B cell (primary cell): ENCODE data around the gene ULBP1. TPM values are rescaled to one million over a fixed set of nuclear protein-coding genes. Genes with fewer than 3 reads are reported as not detected.

Experiments
- ATAC-seq: fragments of 200-7000 bp; cut with Tn5 transposase; one replicate; pipeline ENCODE4 v1.10.0; 2021; ENCODE audit warnings: low read depth, mild to moderate bottlenecking, moderate number of reproducible peaks, moderate library complexity
- CTCF ChIA-PET: fragments of 350-600 bp; sonication (Branson Sonifier 250); formaldehyde crosslinking; loops from one replicate; lab custom pipeline; 2021; ENCODE audit warnings: antibody characterized with exemption, inconsistent platforms; lab: Charles Lee
- POLR2A ChIA-PET: fragments of 350-600 bp; sonication (Branson Sonifier 250); formaldehyde crosslinking; loops from one replicate; lab custom pipeline; 2021; ENCODE audit warnings: antibody characterized with exemption; lab: Charles Lee
- DNase-seq: peaks from one replicate; pipeline ENCODE4 v3.0.0; 2013
- H2AFZ ChIP-seq: 2 replicates; pipeline ENCODE4 v1.6.1; 2012; ENCODE audit warnings: mild to moderate bottlenecking, low read depth, low read length; ENCODE audit not compliant: insufficient read depth, poor library complexity, severe bottlenecking
- H3K27ac ChIP-seq, 2 donors: 1 replicate in 1 of 2; 2 replicates in 1 of 2; pipeline ENCODE4 v1.5.1; 2012 to 2013; ENCODE audit warnings: low read length in 2 of 2, mild to moderate bottlenecking in 2 of 2, moderate library complexity in 1 of 2
- H3K27me3 ChIP-seq, 4 experiments: fragments of 200-600 bp in 1 of 4; sonication (generic) in 1 of 4; replicated peaks in 1 of 4; 1 replicate in 2 of 4; 2 replicates in 2 of 4; pipeline versions ENCODE4 v1.6.1 to v1.7.0; 2013 to 2016; ENCODE audit warnings: low read length in 3 of 4, mild to moderate bottlenecking in 2 of 4, mixed read lengths in 1 of 4, moderate library complexity in 1 of 4; ENCODE audit not compliant: insufficient read depth in 4 of 4, control insufficient read depth in 3 of 4; ENCODE audit errors: control extremely low read depth in 1 of 4
- H3K36me3 ChIP-seq, 2 experiments: replicated peaks in 1 of 2; 1 replicate in 1 of 2; 2 replicates in 1 of 2; pipeline versions ENCODE4 v1.6.1 to v1.7.1; 2013; ENCODE audit warnings: low read length in 1 of 2; ENCODE audit not compliant: insufficient read depth in 2 of 2, control insufficient read depth in 1 of 2; ENCODE audit errors: control extremely low read depth in 1 of 2, extremely low read depth in 1 of 2
- H3K4me1 ChIP-seq, 2 donors: fragments of 200-600 bp in 1 of 2; sonication (generic) in 1 of 2; 1 replicate in 1 of 2; 2 replicates in 1 of 2; pipeline versions ENCODE4 v1.5.1 to v1.6.1; 2013 to 2017; ENCODE audit warnings: low read length in 2 of 2; ENCODE audit not compliant: control insufficient read depth in 2 of 2, insufficient read depth in 2 of 2
- H3K4me2 ChIP-seq: replicated peaks from 2 replicates; pipeline ENCODE3; 2012; ENCODE audit warnings: mild to moderate bottlenecking, low read depth, low read length; ENCODE audit not compliant: poor library complexity, severe bottlenecking
- H3K4me3 ChIP-seq, 5 experiments: fragments of 200-600 bp in 1 of 5; sonication (generic) in 1 of 5; 1 replicate in 3 of 5; 2 replicates in 2 of 5; pipeline versions ENCODE4 v1.5.1 to v1.7.0; 2011 to 2016; ENCODE audit warnings: low read length in 4 of 5, mild to moderate bottlenecking in 4 of 5, low read depth in 2 of 5, control low read depth in 1 of 5, moderate library complexity in 1 of 5; ENCODE audit not compliant: insufficient read depth in 1 of 5; ENCODE audit errors: control extremely low read depth in 1 of 5, extremely low read depth in 1 of 5
- H3K79me2 ChIP-seq: fragments of 200-600 bp; sonication (generic); one replicate; pipeline ENCODE4 v1.6.0; 2016; ENCODE audit warnings: low read length; ENCODE audit not compliant: control insufficient read depth, insufficient read depth
- H3K9ac ChIP-seq: fragments of 200-600 bp; sonication (generic); 2 replicates; pipeline ENCODE4 v1.6.1; 2017; ENCODE audit warnings: mild to moderate bottlenecking, low read length, moderate library complexity
- H3K9me3 ChIP-seq, 3 donors: one replicate each; pipeline versions ENCODE4 v1.6.1 to v1.7.1; 2013; ENCODE audit warnings: low read length in 2 of 3; ENCODE audit not compliant: control insufficient read depth in 2 of 3, insufficient read depth in 1 of 3; ENCODE audit errors: control extremely low read depth in 1 of 3
- H4K20me1 ChIP-seq: 2 replicates; pipeline ENCODE4 v1.6.0; 2012; ENCODE audit warnings: mild to moderate bottlenecking, low read length; ENCODE audit not compliant: insufficient read depth, control insufficient read depth, poor library complexity, severe bottlenecking
- H3K27ac Mint-ChIP-seq: one replicate; pipeline ENCODE4 v1.8.0; 2021; ENCODE audit warnings: mixed read lengths
- H3K27me3 Mint-ChIP-seq: one replicate; pipeline ENCODE4 v1.8.0; 2021; ENCODE audit warnings: mixed read lengths
- H3K4me1 Mint-ChIP-seq: one replicate; pipeline ENCODE4 v1.8.0; 2021; ENCODE audit warnings: mixed read lengths
- H3K4me3 Mint-ChIP-seq: one replicate; pipeline ENCODE4 v1.8.0; 2021; ENCODE audit warnings: mixed read lengths
- H3K9me3 Mint-ChIP-seq: one replicate; pipeline ENCODE4 v1.8.0; 2022; ENCODE audit warnings: mixed read lengths; ENCODE audit not compliant: insufficient read depth
- CTCF ChIP-seq: fragments of 200-600 bp; IDR thresholded peaks from one replicate; pipeline ENCODE4 v1.8.0; 2022; ENCODE audit warnings: antibody characterized with exemption, mild to moderate bottlenecking
- EZH2 ChIP-seq: IDR thresholded peaks from 2 replicates; pipeline ENCODE4 v1.6.1; 2012; ENCODE audit warnings: borderline replicate concordance, low read depth, mild to moderate bottlenecking, moderate library complexity, low read length; ENCODE audit not compliant: insufficient read depth, poor library complexity, severe bottlenecking
- WGBS: methylation state at CpG from one replicate; pipeline ENCODE4 v1.1.5; 2013; ENCODE audit warnings: missing lambda C conversion rate; ENCODE audit not compliant: insufficient coverage; 5-methylcytosine and 5-hydroxymethylcytosine counted together
- intact Hi-C: fragments of 100-400 bp; cut with micrococcal nuclease; formaldehyde crosslinking; loops from one replicate; pipeline ENCODE4 v1.10.0; 2022
- polyA plus RNA-seq: library from polyadenylated mRNA; depleted of rRNA; stranded (reverse); fragments of >200 nt; gene quantifications from 2 replicates; pipeline ENCODE4 v1.2.3, GENCODE V29; 2012
- total RNA-seq, 2 donors: library from RNA; stranded (reverse); fragments of 120-200 nt in 1 of 2; gene quantifications; 1 replicate in 1 of 2; 2 replicates in 1 of 2; pipeline versions ENCODE4 v1.2.3 to v1.2.4, GENCODE V29; 2013 to 2022

ULBP1 gene
- total and polyA plus RNA-seq, 2 donors (not counting 1 experiment from before 2014, with no cell fraction given): 0.04 to 0.12 TPM

GRCh38 chr6:149925253-149925973 is 38.3 kb upstream of the ULBP1 start:
- Histone ChIP-seq H3K27ac (no peak overlapping the region), H3K9ac (no peak overlapping the region), H3K9me3 (peaks cover 0 to 34% (median 0%) of the 10 kb centered on the region in 3 donors), H3K4me1 (peaks cover 29 to 37% of the 10 kb centered on the region in 2 donors), H3K4me2 (peak overlapping the region; percentile 60), H4K20me1 (no peaks in the 10 kb centered on the region), H3K36me3 (no peaks in the 10 kb centered on the region), H3K4me3 (no peak overlapping the region), H2AFZ (peak overlapping the region; percentile 46), H3K27me3 (peaks cover 0 to 77% (median 58%) of the 10 kb centered on the region in 4 experiments), H3K79me2 (no peaks in the 10 kb centered on the region)
- CTCF ChIA-PET: interaction anchor here (0.6 to 2.4 kb wide), 4 partner anchors 87 to 202 kb away, joined by 3 to 10 read pairs (median 4); no protein-coding TSS in a partner anchor
- Mint-ChIP-seq H3K9me3 (no peaks in the 10 kb centered on the region), H3K27me3 (peaks cover 88% of the 10 kb centered on the region), H3K4me1 (peaks cover 36% of the 10 kb centered on the region), H3K4me3 (peak overlapping the region; percentile 54), H3K27ac (no peak overlapping the region)
- ATAC-seq (no peak), DNase-seq (peak; percentile 37)
- WGBS: 13% methylated on average over 34 of the region's 34 CpGs
- intact Hi-C loops: no loop called here
- POLR2A ChIA-PET: no interaction called here
- no peak for TF ChIP-seq EZH2
- TF ChIP-seq CTCF: no peak
